K562 (cell line): ENCODE data around the gene TMF1. TPM values are rescaled to one million over a fixed set of nuclear protein-coding genes. Genes with fewer than 3 reads are reported as not detected.

ENCODE experiments used
- ATAC-seq: fragments of 200-7000 bp; cut with Tn5 transposase; 3 replicates; pipeline ENCODE4 v1.9.1; 2020; ENCODE audit warnings: moderate library complexity
- BruUV-seq: library from RNA; stranded (reverse); fragments of 400-500 nt; replicated peaks from 2 replicates; lab custom pipeline; 2021; lab: Mats Ljungman, UMichigan
- CTCF ChIA-PET: fragments of 300-600 bp; formaldehyde crosslinking; extraction: SDS; loops from one replicate; lab custom pipeline; 2021; ENCODE audit warnings: low intra/inter-chr PET ratio; lab: Yijun Ruan, JAX
- POLR2A ChIA-PET: fragments of 300-600, 350-650 bp; sonication (Branson Sonifier 250); formaldehyde crosslinking; extraction: SDS; loops from one replicate; lab custom pipeline; 2021; ENCODE audit warnings: antibody characterized with exemption, inconsistent platforms; lab: Yijun Ruan, JAX
- DNase-seq, 4 experiments: peaks; one replicate each; pipeline versions ENCODE4 v3.0.0 to v3.0.0-alpha.2; 2011 to 2018; ENCODE audit warnings: low spot score in 3 of 4, mixed read lengths in 3 of 4; ENCODE audit errors: extremely low read depth in 1 of 4
- FAIRE-seq: peaks from 2 replicates; lab custom pipeline; 2011; peaks lifted over from hg19 to GRCh38; lab: Jason Lieb, UNC
- H2AFZ ChIP-seq: 2 replicates; pipeline ENCODE4 v1.6.0; 2011; ENCODE audit warnings: low read depth, low read length, control low read depth, inconsistent platforms
- H3K27ac ChIP-seq: fragments of 200-600 bp; 3 replicates; pipeline ENCODE4 v1.8.0; 2011; ENCODE audit warnings: low read depth, mild to moderate bottlenecking, control low read depth, inconsistent platforms, low read length, moderate library complexity, mixed read lengths; ENCODE audit errors: extremely low read depth
- H3K27me3 ChIP-seq, 2 experiments: fragments of 300-600 bp in 1 of 2; 2 replicates in 1 of 2; 3 replicates in 1 of 2; pipeline versions ENCODE4 v1.6.0 to v1.8.0; 2011; ENCODE audit warnings: inconsistent platforms in 2 of 2, low read length in 2 of 2, mild to moderate bottlenecking in 1 of 2, mixed read lengths in 1 of 2, moderate library complexity in 1 of 2; ENCODE audit not compliant: control insufficient read depth in 2 of 2, insufficient read depth in 2 of 2
- H3K36me3 ChIP-seq: fragments of 300-600 bp; 3 replicates; pipeline ENCODE4 v1.8.0; 2011; ENCODE audit warnings: mild to moderate bottlenecking, low read length, inconsistent platforms; ENCODE audit not compliant: control insufficient read depth, insufficient read depth
- H3K4me1 ChIP-seq, 2 experiments: fragments of 200-600 bp in 1 of 2; replicated peaks in 1 of 2; 2 replicates in 1 of 2; 3 replicates in 1 of 2; pipeline versions ENCODE4 v1.5.1 to v1.8.0; 2011; ENCODE audit warnings: inconsistent platforms in 2 of 2, low read length in 2 of 2, mild to moderate bottlenecking in 1 of 2, mixed read lengths in 1 of 2, moderate library complexity in 1 of 2; ENCODE audit not compliant: control insufficient read depth in 2 of 2, insufficient read depth in 2 of 2
- H3K4me2 ChIP-seq: 2 replicates; pipeline ENCODE4 v1.6.1; 2011; ENCODE audit warnings: low read length, control low read depth, inconsistent platforms, mixed read lengths; ENCODE audit not compliant: insufficient read depth
- H3K4me3 ChIP-seq: fragments of 200-600 bp; sonication (generic), shearing (Covaris generic); 2 replicates; pipeline ENCODE4 v1.5.1; 2016; ENCODE audit warnings: control low read depth, inconsistent platforms
- H3K79me2 ChIP-seq: fragments of 200-600 bp; 3 replicates; pipeline ENCODE4 v1.8.0; 2011; ENCODE audit warnings: low read length, inconsistent platforms; ENCODE audit not compliant: control insufficient read depth, insufficient read depth
- H3K9ac ChIP-seq, 2 experiments: 2 replicates each; pipeline versions ENCODE4 v1.6.0 to v1.6.1; 2011; ENCODE audit warnings: low read depth in 2 of 2, low read length in 2 of 2, control low read depth in 1 of 2, inconsistent platforms in 1 of 2, mild to moderate bottlenecking in 1 of 2, mixed read lengths in 1 of 2; ENCODE audit not compliant: insufficient read depth in 1 of 2
- H3K9me1 ChIP-seq: one replicate; pipeline ENCODE4 v1.6.0; 2011; ENCODE audit warnings: inconsistent platforms, mild to moderate bottlenecking, low read length, moderate library complexity; ENCODE audit not compliant: control insufficient read depth, insufficient read depth
- H3K9me3 ChIP-seq: replicated peaks from 2 replicates; pipeline ENCODE4 v1.5.1; 2011; ENCODE audit warnings: low read depth, low read length, inconsistent platforms; ENCODE audit not compliant: control insufficient read depth, insufficient read depth
- H4K20me1 ChIP-seq: replicated peaks from 2 replicates; pipeline ENCODE4 v1.6.1; 2011; ENCODE audit warnings: low read length, inconsistent platforms, mixed read lengths; ENCODE audit not compliant: control insufficient read depth, insufficient read depth
- CHD1 ChIP-seq: fragments of 200-600 bp; sonication (generic); IDR thresholded peaks from one replicate; pipeline ENCODE4 v1.6.1; 2012; ENCODE audit warnings: mild to moderate bottlenecking, moderate library complexity, low read length, inconsistent platforms
- MXD1 ChIP-seq: fragments of 250-450 bp; sonication (Bioruptor Pico); IDR thresholded peaks from 2 replicates; pipeline ENCODE4 v1.8.0; 2021; ENCODE audit warnings: borderline replicate concordance, mild to moderate bottlenecking, moderate library complexity; ENCODE audit not compliant: poor library complexity, severe bottlenecking
- NCOA4 ChIP-seq: fragments of 450-650 bp; IDR thresholded peaks from 2 replicates; pipeline ENCODE4 v1.6.1; 2018; ENCODE audit warnings: mild to moderate bottlenecking; ENCODE audit not compliant: partially characterized antibody
- NEUROD1 ChIP-seq: fragments of 150-350 bp; IDR thresholded peaks from 2 replicates; pipeline ENCODE4 v1.6.1; 2014; ENCODE audit warnings: borderline replicate concordance, low read length, low read depth; ENCODE audit not compliant: partially characterized antibody
- NFE2 ChIP-seq: IDR thresholded peaks from 2 replicates; pipeline ENCODE4 v1.6.1; 2014; ENCODE audit warnings: antibody characterized with exemption, low read depth
- RAD21 ChIP-seq, 2 experiments: fragments of 250-450 bp in 1 of 2; fragments of 450-650 bp in 1 of 2; sonication (Bioruptor Pico) in 1 of 2; formaldehyde crosslinking in 1 of 2; IDR thresholded peaks in 1 of 2; conservative IDR thresholded peaks in 1 of 2; 2 replicates each; pipeline versions ENCODE4 v1.4.0 to v1.8.0; 2020 to 2022; ENCODE audit warnings: mild to moderate bottlenecking in 2 of 2, moderate library complexity in 1 of 2
- RFX7 ChIP-seq: fragments of 250-450 bp; sonication (Bioruptor Pico); IDR thresholded peaks from 2 replicates; pipeline ENCODE4 v1.5.1; 2021; ENCODE audit warnings: mild to moderate bottlenecking
- ZKSCAN3 ChIP-seq: fragments of 250-450 bp; sonication (Bioruptor Pico); IDR thresholded peaks from 2 replicates; pipeline ENCODE4 v1.4.0; 2020
- ZNF184 ChIP-seq: sonication (generic); formaldehyde crosslinking; IDR thresholded peaks from 2 replicates; pipeline ENCODE4 v1.5.0; 2020; ENCODE audit warnings: missing genetic modification reagents
- ZNF561 ChIP-seq: fragments of 450-650 bp; formaldehyde crosslinking; conservative IDR thresholded peaks from 2 replicates; pipeline ENCODE4 v1.4.0; 2020; ENCODE audit warnings: mild to moderate bottlenecking, moderate library complexity
- WGBS: fragments of 100-300 bp; shearing (Covaris generic); methylation state at CpG from one replicate; pipeline ENCODE4 v1.1.6; 2016; ENCODE audit warnings: low coverage, mixed read lengths; ENCODE audit not compliant: insufficient coverage; ENCODE audit errors: missing lambda C conversion rate; 5-methylcytosine and 5-hydroxymethylcytosine counted together
- in situ Hi-C: fragments of 300-500 bp; cut with MboI; formaldehyde crosslinking; loops from 4 replicates; pipeline ENCODE4 v1.15.0; 2018; ENCODE audit warnings: inconsistent platforms, mixed read lengths
- intact Hi-C: fragments of 100-400 bp; cut with micrococcal nuclease; formaldehyde crosslinking; loops from 2 replicates; pipeline ENCODE4 v1.14.2; 2022
- polyA plus RNA-seq, 8 experiments: library from polyadenylated mRNA; depleted of rRNA in 4 of 8; stranded (reverse) in 5 of 8; unstranded in 3 of 8; fragments of >200 nt; fragmentation: Nextera tagmentation in 2 of 8; fragmentation: Illumina TruSeq in 1 of 8; extraction: Ambion mirVana in 2 of 8; extraction: Trizol in 1 of 8; gene quantifications; 2 replicates each; pipeline versions ENCODE4 v1.2.1 to v1.2.3, GENCODE V29; 2011 to 2014; ENCODE audit warnings: inconsistent platforms in 1 of 8, missing spikeins in 1 of 8
- total RNA-seq, 7 experiments: library from RNA; depleted of rRNA in 6 of 7; stranded (reverse); fragments of >200 nt in 6 of 7; fragmentation: Illumina TruSeq in 2 of 7; extraction: Trizol in 2 of 7; gene quantifications; 2 replicates each; pipeline versions ENCODE4 v1.2.1 to v1.2.3, GENCODE V29; 2011 to 2021; ENCODE audit warnings: low replicate concordance in 1 of 7
- TF ChIP-seq, protein P1 (sequence below): fragments of 250-450 bp; sonication (Bioruptor Pico); IDR thresholded peaks from 2 replicates; pipeline ENCODE4 v1.8.0; 2022; ENCODE audit warnings: inconsistent platforms, mild to moderate bottlenecking, moderate library complexity, borderline replicate concordance
- TF ChIP-seq, protein P2 (sequence below): fragments of 250-450 bp; sonication (Bioruptor Pico); IDR thresholded peaks from 2 replicates; pipeline ENCODE4 v1.4.0; 2020; ENCODE audit warnings: mild to moderate bottlenecking, moderate library complexity
- TF ChIP-seq, protein P3 (sequence below): fragments of 250-450 bp; sonication (Bioruptor Pico); IDR thresholded peaks from 2 replicates; pipeline ENCODE4 v1.4.0; 2020; ENCODE audit warnings: mild to moderate bottlenecking, moderate library complexity
- TF ChIP-seq, protein P4 (sequence below): fragments of 250-450 bp; sonication (Bioruptor Pico); IDR thresholded peaks from 2 replicates; pipeline ENCODE4 v1.5.1; 2021; ENCODE audit warnings: mild to moderate bottlenecking

Gene TMF1
- total and polyA plus RNA-seq, 9 of the 15 experiments (the other 6 are each of a cell fraction or from before 2014, with no cell fraction given) = 3.1 to 13.9 (median 10.3) TPM

DNA sequence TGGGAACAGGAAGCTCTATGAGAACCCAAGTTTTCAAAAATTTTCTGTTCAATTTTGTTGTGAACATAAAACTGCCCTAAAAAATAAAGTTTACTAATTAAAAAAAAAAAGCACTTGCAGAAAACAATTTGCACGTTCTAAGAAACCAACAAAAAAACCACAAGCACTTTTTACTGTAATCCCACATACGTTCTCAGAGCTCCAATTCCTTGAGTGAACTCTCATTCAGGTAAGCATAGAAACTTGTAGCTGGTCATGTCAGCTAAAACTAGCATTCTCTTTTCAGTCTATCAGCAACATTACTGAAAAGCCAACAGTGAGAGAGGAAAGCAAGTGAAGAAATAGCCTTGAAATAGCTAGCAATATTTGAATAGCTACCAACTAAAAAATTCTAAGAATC lies 11.5 kb upstream of the TMF1 start:
- H3K36me3 ChIP-seq = peaks cover 52% of the 10 kb centered on the region
- in situ Hi-C loops = no loop called here
- DNase-seq (no peak), ATAC-seq (no peak), FAIRE-seq (no peak)
- H3K4me3 ChIP-seq = no peak overlapping the region
- no peaks in the 10 kb centered on the region for H3K9me1 ChIP-seq
- intact Hi-C loops = no loop called here
- no peak overlapping the region for H3K27ac ChIP-seq
- H3K9me3 ChIP-seq = no peaks in the 10 kb centered on the region
- no peaks in the 10 kb centered on the region for H3K4me1 ChIP-seq
- no peak overlapping the region for H3K4me2 ChIP-seq
- BruUV-seq = no TSS peak
- POLR2A ChIA-PET = interaction anchor here (1.0 to 1.6 kb wide), 2 partner anchors 10 to 37 kb away, joined by 4 to 7 read pairs; no protein-coding TSS in a partner anchor
- H3K79me2 ChIP-seq = no peaks in the 10 kb centered on the region
- CTCF ChIA-PET = no interaction called here
- H3K27me3 ChIP-seq = no peaks in the 10 kb centered on the region
- 82% methylated on average over 2 of the region's 2 CpGs for WGBS
- H4K20me1 ChIP-seq = no peaks in the 10 kb centered on the region
- TF ChIP-seq NCOA4 = no peak
- no peak for TF ChIP-seq NEUROD1
- TF ChIP-seq MXD1 (CRISPR knock-in tag) = no peak
- TF ChIP-seq, protein P1, sequence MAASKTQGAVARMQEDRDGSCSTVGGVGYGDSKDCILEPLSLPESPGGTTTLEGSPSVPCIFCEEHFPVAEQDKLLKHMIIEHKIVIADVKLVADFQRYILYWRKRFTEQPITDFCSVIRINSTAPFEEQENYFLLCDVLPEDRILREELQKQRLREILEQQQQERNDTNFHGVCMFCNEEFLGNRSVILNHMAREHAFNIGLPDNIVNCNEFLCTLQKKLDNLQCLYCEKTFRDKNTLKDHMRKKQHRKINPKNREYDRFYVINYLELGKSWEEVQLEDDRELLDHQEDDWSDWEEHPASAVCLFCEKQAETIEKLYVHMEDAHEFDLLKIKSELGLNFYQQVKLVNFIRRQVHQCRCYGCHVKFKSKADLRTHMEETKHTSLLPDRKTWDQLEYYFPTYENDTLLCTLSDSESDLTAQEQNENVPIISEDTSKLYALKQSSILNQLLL (CRISPR knock-in tag) = no peak
- TF ChIP-seq, protein P2, sequence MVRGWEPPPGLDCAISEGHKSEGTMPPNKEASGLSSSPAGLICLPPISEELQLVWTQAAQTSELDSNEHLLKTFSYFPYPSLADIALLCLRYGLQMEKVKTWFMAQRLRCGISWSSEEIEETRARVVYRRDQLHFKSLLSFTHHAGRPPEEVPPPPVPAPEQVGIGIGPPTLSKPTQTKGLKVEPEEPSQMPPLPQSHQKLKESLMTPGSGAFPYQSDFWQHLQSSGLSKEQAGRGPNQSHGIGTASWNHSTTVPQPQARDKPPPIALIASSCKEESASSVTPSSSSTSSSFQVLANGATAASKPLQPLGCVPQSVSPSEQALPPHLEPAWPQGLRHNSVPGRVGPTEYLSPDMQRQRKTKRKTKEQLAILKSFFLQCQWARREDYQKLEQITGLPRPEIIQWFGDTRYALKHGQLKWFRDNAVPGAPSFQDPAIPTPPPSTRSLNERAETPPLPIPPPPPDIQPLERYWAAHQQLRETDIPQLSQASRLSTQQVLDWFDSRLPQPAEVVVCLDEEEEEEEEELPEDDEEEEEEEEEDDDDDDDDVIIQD (CRISPR knock-in tag) = no peak
- no peak for TF ChIP-seq CHD1
- TF ChIP-seq NFE2 = no peak
- no peak for TF ChIP-seq ZNF561 (CRISPR knock-in tag)
- TF ChIP-seq ZNF184 (CRISPR knock-in tag) = no peak
- TF ChIP-seq, protein P3, sequence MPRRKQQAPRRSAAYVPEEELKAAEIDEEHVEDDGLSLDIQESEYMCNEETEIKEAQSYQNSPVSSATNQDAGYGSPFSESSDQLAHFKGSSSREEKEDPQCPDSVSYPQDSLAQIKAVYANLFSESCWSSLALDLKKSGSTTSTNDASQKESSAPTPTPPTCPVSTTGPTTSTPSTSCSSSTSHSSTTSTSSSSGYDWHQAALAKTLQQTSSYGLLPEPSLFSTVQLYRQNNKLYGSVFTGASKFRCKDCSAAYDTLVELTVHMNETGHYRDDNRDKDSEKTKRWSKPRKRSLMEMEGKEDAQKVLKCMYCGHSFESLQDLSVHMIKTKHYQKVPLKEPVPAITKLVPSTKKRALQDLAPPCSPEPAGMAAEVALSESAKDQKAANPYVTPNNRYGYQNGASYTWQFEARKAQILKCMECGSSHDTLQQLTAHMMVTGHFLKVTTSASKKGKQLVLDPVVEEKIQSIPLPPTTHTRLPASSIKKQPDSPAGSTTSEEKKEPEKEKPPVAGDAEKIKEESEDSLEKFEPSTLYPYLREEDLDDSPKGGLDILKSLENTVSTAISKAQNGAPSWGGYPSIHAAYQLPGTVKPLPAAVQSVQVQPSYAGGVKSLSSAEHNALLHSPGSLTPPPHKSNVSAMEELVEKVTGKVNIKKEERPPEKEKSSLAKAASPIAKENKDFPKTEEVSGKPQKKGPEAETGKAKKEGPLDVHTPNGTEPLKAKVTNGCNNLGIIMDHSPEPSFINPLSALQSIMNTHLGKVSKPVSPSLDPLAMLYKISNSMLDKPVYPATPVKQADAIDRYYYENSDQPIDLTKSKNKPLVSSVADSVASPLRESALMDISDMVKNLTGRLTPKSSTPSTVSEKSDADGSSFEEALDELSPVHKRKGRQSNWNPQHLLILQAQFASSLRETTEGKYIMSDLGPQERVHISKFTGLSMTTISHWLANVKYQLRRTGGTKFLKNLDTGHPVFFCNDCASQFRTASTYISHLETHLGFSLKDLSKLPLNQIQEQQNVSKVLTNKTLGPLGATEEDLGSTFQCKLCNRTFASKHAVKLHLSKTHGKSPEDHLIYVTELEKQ = no peak
- TF ChIP-seq ZKSCAN3 (CRISPR knock-in tag) = no peak
- TF ChIP-seq, protein P4, sequence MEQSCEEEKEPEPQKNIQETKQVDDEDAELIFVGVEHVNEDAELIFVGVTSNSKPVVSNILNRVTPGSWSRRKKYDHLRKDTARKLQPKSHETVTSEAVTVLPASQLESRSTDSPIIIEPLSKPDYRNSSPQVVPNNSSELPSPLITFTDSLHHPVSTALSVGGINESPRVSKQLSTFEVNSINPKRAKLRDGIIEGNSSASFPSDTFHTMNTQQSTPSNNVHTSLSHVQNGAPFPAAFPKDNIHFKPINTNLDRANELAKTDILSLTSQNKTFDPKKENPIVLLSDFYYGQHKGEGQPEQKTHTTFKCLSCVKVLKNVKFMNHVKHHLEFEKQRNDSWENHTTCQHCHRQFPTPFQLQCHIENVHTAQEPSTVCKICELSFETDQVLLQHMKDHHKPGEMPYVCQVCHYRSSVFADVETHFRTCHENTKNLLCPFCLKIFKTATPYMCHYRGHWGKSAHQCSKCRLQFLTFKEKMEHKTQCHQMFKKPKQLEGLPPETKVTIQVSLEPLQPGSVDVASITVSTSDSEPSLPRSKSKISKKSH (CRISPR knock-in tag) = no peak
- TF ChIP-seq RFX7 (CRISPR knock-in tag) = no peak
- TF ChIP-seq RAD21 (CRISPR knock-in tag; conservative IDR thresholded peaks at IDR 0.05 in 1 of 2, IDR thresholded peaks at IDR 0.05 in 1 of 2) = no peak
- H2AFZ ChIP-seq = no peak overlapping the region
- H3K9ac ChIP-seq = no peak overlapping the region
